SKM-1 (cell line): ENCODE results near the gene CDCA3.

Experiments
- DNase-seq: peaks from one replicate; lab custom pipeline; 2025; ENCODE audit not compliant: unreplicated experiment; lab: John Stamatoyannopoulos, UW

Gene CDCA3

DNA sequence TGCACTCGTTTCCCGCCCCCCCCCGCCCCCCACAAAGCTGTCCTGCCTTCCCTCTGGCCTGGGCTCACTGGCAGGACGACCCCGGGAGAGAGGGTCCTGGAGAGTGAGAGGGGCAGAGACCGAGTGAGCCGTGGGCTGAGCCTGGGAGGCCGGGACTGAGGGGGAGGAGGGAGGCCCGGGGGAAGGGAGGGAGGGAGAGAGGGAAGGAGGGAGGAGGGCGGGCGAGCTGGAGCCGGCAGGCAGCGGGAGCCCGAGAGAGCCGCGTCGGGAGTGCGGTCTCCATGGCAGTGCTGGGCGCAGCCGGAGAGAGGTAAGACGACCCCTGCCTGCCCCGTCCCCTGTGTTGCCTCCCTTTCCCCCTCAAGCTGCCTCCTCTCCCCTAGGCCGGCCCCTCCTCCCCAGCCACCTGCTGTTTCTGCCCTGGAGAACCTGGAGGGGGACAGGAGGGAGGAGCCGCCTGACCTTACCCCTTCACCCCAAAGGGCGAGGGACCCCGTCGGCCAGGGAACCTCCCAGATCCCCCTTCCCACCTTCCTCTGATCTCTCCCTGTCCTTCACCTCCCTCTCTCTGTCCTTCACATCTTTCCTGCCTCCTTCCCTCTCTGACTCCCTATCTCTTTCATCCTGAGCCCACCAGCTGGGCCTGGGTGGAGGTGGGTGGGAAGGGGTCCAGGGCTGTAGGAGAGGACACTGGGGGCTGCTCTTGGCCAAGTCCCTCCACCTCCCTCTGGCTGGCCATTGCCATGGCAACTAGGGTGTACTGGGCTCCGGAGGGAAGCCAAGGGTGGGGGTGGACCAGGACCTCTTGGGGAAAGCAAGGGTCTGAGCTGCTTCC is 29.3 kb downstream of the CDCA3 start, which contains the start of gene GPR162:
Gene GPR162, plus strand, starts transcription at position 231 of the 835 bp plus-strand sequence. CDS start 2,078 bp downstream, outside the sequence.
- no peak for DNase-seq

DNA sequence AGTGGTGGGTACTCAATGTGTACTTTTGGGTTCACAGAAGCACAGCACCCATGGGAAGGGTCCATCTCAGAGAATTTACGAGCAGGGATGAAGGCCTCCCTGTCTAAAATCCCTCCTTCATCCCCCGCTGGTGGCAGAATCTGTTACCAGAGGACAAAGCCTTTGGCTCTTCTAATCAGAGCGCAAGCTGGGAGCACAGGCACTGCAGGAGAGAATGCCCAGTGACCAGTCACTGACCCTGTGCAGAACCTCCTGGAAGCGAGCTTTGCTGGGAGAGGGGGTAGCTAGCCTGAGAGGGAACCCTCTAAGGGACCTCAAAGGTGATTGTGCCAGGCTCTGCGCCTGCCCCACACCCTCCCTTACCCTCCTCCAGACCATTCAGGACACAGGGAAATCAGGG is 30.9 kb downstream of the CDCA3 start:
- no peak for DNase-seq

DNA sequence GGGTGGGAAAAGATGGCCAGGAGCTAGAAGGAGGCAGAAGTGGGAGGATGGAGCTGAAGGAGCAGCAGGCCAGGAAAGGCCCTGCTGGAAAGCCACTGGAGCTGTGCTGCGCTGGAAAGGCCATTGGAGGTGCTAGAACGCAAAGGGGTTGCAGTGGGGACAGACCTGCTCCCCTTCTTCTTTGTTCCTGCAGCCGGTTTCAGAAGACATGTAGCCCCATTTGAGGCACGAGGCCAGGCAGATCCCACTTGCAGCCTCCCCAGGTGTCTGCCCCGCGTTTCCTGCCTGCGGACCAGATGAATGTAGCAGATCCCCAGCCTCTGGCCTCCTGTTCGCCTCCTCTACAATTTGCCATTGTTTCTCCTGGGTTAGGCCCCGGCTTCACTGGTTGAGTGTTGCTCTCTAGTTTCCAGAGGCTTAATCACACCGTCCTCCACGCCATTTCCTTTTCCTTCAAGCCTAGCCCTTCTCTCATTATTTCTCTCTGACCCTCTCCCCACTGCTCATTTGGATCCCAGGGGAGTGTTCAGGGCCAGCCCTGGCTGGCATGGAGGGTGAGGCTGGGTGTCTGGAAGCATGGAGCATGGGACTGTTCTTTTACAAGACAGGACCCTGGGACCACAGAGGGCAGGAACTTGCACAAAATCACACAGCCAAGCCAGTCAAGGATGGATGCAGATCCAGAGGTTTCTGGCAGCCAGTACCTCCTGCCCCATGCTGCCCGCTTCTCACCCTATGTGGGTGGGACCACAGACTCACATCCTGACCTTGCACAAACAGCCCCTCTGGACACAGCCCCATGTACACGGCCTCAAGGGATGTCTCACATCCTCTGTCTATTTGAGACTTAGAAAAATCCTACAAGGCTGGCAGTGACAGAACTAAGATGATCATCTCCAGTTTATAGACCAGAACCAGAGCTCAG is 31.7 kb downstream of the CDCA3 start:
- DNase-seq = no peak

DNA sequence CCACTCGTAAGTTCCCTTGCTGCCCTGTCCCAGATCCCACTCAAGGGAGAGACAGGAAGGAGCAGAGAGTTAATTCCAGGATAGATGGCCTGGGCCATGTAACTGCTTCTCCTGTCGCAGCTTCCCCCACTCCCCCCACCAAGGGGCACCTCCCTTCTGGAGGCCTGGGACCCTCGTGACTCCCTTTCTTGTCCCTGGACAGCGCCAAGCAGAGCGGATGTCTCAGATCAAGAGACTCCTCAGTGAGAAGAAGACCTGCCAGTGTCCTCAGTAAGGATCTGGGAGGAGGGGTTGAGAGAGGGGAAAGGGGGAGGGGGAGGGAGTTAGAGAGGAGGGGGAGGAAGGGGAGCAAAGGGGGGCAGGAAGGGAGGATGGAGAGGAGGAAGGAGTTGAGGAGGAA is 32.4 kb downstream of the CDCA3 start:
- no peak for DNase-seq

DNA sequence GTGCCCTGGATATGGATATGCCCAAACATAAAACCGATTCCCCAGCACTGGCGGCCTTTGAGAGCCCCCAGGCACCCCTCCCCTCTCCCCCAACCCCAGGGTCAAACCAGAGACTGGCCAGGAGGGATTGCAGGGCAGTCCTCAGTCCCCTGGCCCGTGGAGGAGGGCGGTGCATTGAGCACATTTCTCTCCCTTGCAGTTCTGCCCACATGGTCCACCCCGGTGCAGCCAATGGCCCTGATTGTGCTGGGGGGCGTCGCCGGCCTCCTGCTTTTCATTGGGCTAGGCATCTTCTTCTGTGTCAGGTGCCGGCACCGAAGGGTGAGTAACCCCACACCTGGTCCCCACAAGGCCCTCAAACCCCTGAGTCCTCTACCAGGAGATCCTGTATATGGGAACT is 32.9 kb downstream of the CDCA3 start:
- no peak for DNase-seq

DNA sequence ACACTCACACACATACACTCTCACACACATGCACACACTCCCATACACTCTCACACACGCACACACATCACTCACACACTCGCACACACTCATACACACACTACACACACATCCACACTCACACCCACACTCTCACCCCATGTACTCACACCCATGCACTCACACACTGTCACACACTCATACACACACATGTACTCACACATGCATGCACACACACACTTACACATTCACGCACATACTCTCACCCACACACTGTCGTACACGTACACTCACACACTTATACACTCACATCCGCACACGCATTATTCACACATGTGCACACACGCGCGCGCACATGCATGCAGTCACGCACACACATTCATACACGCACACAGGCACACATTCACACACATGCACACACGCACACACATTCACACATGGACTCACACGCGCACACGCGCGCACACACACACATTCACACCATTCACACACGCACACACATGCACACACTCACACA is 33.4 kb downstream of the CDCA3 start:
- DNase-seq = no peak

DNA sequence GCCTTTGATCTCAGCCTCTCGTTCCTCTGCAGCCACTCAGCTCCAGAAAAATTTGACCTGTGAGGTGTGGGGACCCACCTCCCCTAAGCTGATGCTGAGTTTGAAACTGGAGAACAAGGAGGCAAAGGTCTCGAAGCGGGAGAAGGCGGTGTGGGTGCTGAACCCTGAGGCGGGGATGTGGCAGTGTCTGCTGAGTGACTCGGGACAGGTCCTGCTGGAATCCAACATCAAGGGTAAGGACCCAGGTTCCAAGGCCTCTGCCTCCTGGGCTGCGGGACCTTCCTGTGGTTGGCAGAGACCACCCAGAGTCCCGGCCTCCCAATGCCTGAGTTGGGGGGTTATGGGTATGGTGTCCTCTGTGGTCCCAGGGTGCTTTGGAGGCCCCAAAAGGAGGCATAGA is 34.0 kb downstream of the CDCA3 start:
- no peak for DNase-seq

DNA sequence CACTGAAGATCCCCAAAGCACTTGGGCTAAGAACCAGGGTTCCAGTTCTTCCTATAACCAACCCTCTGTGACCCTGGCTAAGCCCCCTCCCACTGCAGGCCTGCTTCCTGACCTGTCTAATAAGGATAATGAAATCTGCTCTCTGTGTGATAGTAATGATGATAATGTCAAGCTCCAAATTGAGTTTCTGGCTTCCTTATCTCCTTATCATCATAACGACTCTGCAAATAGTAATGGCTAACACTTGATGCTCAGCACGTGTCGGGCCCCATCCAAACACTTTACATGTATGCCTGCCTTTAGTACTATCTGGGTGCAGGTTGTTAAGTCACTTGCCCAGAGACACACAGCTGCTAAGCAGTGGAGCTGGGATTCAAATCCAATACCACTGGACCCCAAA is 34.5 kb downstream of the CDCA3 start:
- DNase-seq = no peak

DNA sequence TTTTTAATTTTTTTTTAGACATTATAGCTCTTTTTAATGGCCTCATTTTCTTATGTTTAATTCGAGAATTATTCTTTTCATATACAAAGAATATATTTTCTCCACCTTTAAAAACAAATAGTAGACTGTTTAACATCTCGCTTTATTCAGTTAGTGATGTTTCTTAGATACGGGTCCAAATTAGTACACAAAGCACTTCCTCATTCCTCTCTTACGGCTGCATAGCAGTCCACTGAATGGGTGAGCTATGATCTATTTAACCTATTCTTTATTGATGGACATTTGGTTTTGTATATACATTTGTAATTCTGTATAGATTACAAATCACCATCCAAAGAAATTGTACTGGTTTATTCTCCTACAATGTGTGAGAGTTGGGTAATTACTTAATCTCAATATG is 37.7 kb downstream of the CDCA3 start:
- no peak for DNase-seq

DNA sequence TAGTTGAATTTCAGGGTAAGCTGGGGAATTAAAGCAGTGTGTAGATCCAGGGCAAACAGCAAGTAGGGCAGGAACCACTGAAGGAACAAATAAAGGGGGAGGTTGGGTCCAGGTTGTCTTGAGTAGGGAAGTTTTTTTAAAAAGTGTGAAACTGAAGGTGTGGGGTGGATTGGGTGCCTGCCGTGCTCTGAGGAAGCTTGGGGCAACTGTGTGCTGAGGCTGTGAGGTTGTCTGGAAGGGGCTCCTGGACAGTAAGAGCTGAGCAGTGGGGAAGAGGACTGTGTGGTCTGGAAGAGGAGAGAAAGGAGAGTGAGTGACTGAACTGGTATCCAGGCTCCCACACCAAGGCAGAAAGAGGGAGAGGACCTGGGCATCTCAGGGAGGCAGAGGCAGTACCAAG is 40.3 kb downstream of the CDCA3 start:
- DNase-seq = no peak

DNA sequence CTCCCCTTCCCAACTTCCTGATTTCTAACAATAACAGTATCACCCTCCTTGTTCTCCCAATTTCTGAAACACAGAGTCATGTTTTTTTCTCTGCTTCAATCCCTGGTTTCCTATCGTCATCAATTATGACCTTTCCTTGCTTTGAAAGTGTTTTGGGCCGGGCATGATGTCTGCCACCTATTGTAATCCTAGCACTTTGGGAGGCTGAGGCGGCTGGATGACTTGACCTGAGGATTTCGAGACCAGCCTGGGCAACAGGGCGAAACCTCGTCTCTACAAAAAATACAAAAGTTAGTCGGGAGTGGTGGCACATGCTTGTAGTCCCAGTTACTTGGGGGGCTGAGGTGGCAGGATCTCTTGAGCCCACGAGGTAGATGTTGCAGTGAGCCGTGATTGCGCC is 42.0 kb downstream of the CDCA3 start:
- no peak for DNase-seq

DNA sequence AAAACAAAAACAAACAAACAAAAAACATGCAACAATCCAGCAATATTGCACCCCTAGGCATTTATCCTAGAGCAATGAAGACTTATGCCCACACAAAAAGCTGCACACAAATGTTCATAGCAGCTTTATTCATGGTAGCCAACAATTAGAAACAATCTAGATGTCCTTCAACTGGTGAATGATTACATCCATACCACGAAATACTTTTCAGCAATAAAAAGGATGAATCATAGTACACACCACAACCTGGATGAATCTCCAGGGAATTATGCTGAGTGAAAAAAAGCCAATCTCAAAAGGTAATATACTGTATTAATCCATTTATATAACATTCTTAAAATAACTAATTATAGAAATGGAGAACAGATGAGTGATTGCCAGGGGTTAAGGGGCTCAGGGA is 43.9 kb downstream of the CDCA3 start:
- no peak for DNase-seq

DNA sequence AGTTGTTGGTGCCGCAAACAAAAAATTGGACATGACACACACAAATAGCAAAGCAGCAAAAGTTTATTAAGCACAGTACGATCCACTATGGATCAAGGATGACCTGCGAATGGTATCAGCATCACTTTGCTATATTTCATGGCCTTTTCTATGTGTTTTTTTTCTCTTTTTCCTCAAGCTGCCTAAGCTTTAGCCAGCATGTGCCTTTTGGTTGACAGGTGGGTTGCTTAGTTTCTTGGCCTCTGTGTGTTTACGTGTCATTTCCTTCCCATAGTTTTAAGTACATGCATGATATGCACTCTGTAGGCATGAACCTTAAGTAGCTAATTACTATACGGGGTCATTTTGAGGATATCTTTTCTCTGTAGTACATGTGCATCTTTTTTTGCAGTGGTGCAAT is 51.9 kb downstream of the CDCA3 start:
- DNase-seq = no peak
